Measurements from ENCODE around the gene PPM1D. TPM values are rescaled to one million over a fixed set of nuclear protein-coding genes. Genes with fewer than 3 reads are reported as not detected.

PPM1D gene
- total RNA-seq, 5 donors from 2014 or later (not counting 1 experiment from before 2014, with no cell fraction given) = 17.0 to 22.5 (median 19.6) TPM

GRCh38 chr17:60577147-60577915 lies 22.7 kb upstream of the PPM1D start:
- Histone ChIP-seq H3K4me1 (ENCODE audit: control insufficient read depth in 1 of 2, extremely low read depth in 1 of 2, insufficient read depth in 2 of 2, low read length in 2 of 2) (no peaks in the 10 kb centered on the region), H3K9me3 (no peaks in the 10 kb centered on the region), H3K27me3 (replicated peaks in 1 of 2; ENCODE audit: control insufficient read depth in 2 of 2, extremely low read depth in 1 of 2, insufficient read depth in 2 of 2, low read length in 1 of 2) (peaks cover 0 to 2% of the 10 kb centered on the region in 2 experiments), H3K36me3 (ENCODE audit: control insufficient read depth in 2 of 2, extremely low read depth in 1 of 2, insufficient read depth in 1 of 2, low read length in 1 of 2) (no peaks in the 10 kb centered on the region), H3K27ac (ENCODE audit: low read length) (no peak overlapping the region), H3K4me3 (ENCODE audit: control insufficient read depth in 1 of 2, extremely low read depth in 1 of 2, low read length in 1 of 2) (peak overlapping the region; percentile 5 to 25)
- CTCF ChIA-PET = interaction anchor here (0.5 to 1.3 kb wide), 5 partner anchors 11 to 170 kb away, joined by 3 to 6 read pairs (median 3); no protein-coding TSS in a partner anchor
- peak overlapping the region in 1 of 2 donors; percentile 20 for H3K27ac Mint-ChIP-seq
- H3K4me1 Mint-ChIP-seq = peaks cover 8 to 9% (median 8%) of the 10 kb centered on the region in 3 donors
- H3K9me3 Mint-ChIP-seq = no peaks in the 10 kb centered on the region
- DNase-seq (peak in 4 of 35 experiments; percentile 3 to 30 (median 5)), ATAC-seq (replicated peaks in 1 of 4) (peak; percentile 44 to 62 (median 58))
- peaks cover 0 to 2% of the 10 kb centered on the region in 2 donors for H3K27me3 Mint-ChIP-seq
- H3K36me3 Mint-ChIP-seq = no peaks in the 10 kb centered on the region
- 50% methylated on average over 2 of the region's 7 CpGs for WGBS (ENCODE audit: insufficient coverage)
- peak overlapping the region; percentile 66 to 75 (median 72) for H3K4me3 Mint-ChIP-seq
- POLR2A ChIA-PET = interaction anchor here in 1 of 2 donors (0.9 kb wide), 1 partner anchor 20 kb away, joined by 4 read pairs; no protein-coding TSS in a partner anchor

DNA sequence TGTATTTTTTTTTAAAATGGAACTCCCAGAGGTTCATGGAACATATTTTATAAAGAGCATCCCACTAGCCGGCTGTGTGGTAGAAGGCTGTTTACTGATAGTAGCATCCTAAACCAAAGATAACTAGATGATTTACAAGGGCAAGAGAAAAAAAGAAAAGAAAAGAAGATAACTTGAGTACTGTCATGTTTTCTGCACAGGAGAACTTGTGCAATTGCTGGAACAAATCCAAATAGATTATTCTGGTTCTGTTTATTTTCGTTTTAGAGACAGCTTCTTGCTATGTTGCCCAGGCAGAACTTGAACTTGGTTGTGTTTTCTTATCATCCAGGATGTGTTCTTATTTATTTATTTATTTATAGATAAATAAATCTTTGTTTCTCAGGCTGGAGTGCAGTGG lies 20.9 kb upstream of the PPM1D start:
- no CpG with 5 or more reads among the region's 2 CpGs for WGBS (ENCODE audit: insufficient coverage)
- H3K4me3 Mint-ChIP-seq = no peak overlapping the region

GRCh38 chr17:60579551-60579950 lies 20.4 kb upstream of the PPM1D start:
- peaks cover 8 to 9% (median 8%) of the 10 kb centered on the region in 3 donors for H3K4me1 Mint-ChIP-seq
- no peak overlapping the region for H3K27ac Mint-ChIP-seq
- H3K27me3 ChIP-seq (replicated peaks in 1 of 2; ENCODE audit: control insufficient read depth in 2 of 2, extremely low read depth in 1 of 2, insufficient read depth in 2 of 2, low read length in 1 of 2) = peaks cover 0 to 2% of the 10 kb centered on the region in 2 experiments
- DNase-seq (no peak), ATAC-seq (replicated peaks in 1 of 4) (no peak)
- no peak overlapping the region for H3K4me3 ChIP-seq (ENCODE audit: control insufficient read depth in 1 of 2, extremely low read depth in 1 of 2, low read length in 1 of 2)
- H3K4me1 ChIP-seq (ENCODE audit: control insufficient read depth in 1 of 2, extremely low read depth in 1 of 2, insufficient read depth in 2 of 2, low read length in 2 of 2) = no peaks in the 10 kb centered on the region
- H3K9me3 Mint-ChIP-seq = no peaks in the 10 kb centered on the region
- ChIA-PET POLR2A (no interaction called here), CTCF (no interaction called here)
- H3K36me3 ChIP-seq (ENCODE audit: control insufficient read depth in 2 of 2, extremely low read depth in 1 of 2, insufficient read depth in 1 of 2, low read length in 1 of 2) = no peaks in the 10 kb centered on the region
- no peak overlapping the region for H3K27ac ChIP-seq (ENCODE audit: low read length)
- no peaks in the 10 kb centered on the region for H3K9me3 ChIP-seq
- 96% methylated on average over 3 of the region's 4 CpGs for WGBS (ENCODE audit: insufficient coverage)
- no peaks in the 10 kb centered on the region for H3K36me3 Mint-ChIP-seq
- no peak overlapping the region for H3K4me3 Mint-ChIP-seq
- peaks cover 0 to 2% of the 10 kb centered on the region in 2 donors for H3K27me3 Mint-ChIP-seq

More for the DNA sequence above, 20.9 kb upstream of the PPM1D start:
- Mint-ChIP-seq H3K4me1 (peaks cover 8 to 9% (median 8%) of the 10 kb centered on the region in 3 donors), H3K9me3 (no peaks in the 10 kb centered on the region), H3K36me3 (no peaks in the 10 kb centered on the region), H3K27ac (no peak overlapping the region), H3K27me3 (peaks cover 0 to 2% of the 10 kb centered on the region in 2 donors)
- no peaks in the 10 kb centered on the region for H3K36me3 ChIP-seq (ENCODE audit: control insufficient read depth in 2 of 2, extremely low read depth in 1 of 2, insufficient read depth in 1 of 2, low read length in 1 of 2)
- no peak for DNase-seq
- H3K27me3 ChIP-seq (replicated peaks in 1 of 2; ENCODE audit: control insufficient read depth in 2 of 2, extremely low read depth in 1 of 2, insufficient read depth in 2 of 2, low read length in 1 of 2) = peaks cover 0 to 2% of the 10 kb centered on the region in 2 experiments
- no peak overlapping the region for H3K27ac ChIP-seq (ENCODE audit: low read length)
- no peaks in the 10 kb centered on the region for H3K9me3 ChIP-seq
- no peaks in the 10 kb centered on the region for H3K4me1 ChIP-seq (ENCODE audit: control insufficient read depth in 1 of 2, extremely low read depth in 1 of 2, insufficient read depth in 2 of 2, low read length in 2 of 2)
- POLR2A ChIA-PET = no interaction called here
- CTCF ChIA-PET = interaction anchor here (0.6 to 1.0 kb wide), 2 partner anchors 10 to 58 kb away, joined by 3 read pairs; no protein-coding TSS in a partner anchor
- H3K4me3 ChIP-seq (ENCODE audit: control insufficient read depth in 1 of 2, extremely low read depth in 1 of 2, low read length in 1 of 2) = no peak overlapping the region
- no peak for ATAC-seq (replicated peaks in 1 of 4)

DNA sequence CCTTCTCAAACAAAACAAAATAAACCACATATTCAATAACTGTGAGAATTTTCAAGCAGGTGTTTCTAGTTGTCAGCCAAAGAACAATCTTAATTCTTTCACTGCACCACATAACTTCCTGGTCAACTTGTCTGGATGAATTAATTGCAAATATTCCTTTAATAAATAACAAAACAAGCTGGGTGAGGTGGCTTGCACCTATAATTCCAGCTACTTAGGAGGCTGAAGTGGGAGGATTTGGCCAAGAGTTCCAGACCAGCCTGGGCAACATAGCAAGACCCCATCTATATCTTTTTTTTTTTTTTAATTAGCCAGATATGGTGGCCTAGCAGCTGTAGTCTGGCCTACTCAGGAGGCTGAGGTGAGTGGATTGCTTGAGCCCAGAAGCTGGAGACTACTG lies 17.0 kb upstream of the PPM1D start:
- Histone ChIP-seq H3K4me3 (ENCODE audit: control insufficient read depth in 1 of 2, extremely low read depth in 1 of 2, low read length in 1 of 2) (no peak overlapping the region), H3K27me3 (replicated peaks in 1 of 2; ENCODE audit: control insufficient read depth in 2 of 2, extremely low read depth in 1 of 2, insufficient read depth in 2 of 2, low read length in 1 of 2) (peaks cover 0 to 6% of the 10 kb centered on the region in 2 experiments), H3K9me3 (no peaks in the 10 kb centered on the region), H3K4me1 (ENCODE audit: control insufficient read depth in 1 of 2, extremely low read depth in 1 of 2, insufficient read depth in 2 of 2, low read length in 2 of 2) (no peaks in the 10 kb centered on the region), H3K36me3 (ENCODE audit: control insufficient read depth in 2 of 2, extremely low read depth in 1 of 2, insufficient read depth in 1 of 2, low read length in 1 of 2) (no peaks in the 10 kb centered on the region), H3K27ac (ENCODE audit: low read length) (no peak overlapping the region)
- Mint-ChIP-seq H3K4me3 (no peak overlapping the region), H3K36me3 (no peaks in the 10 kb centered on the region), H3K27me3 (peaks cover 0 to 5% of the 10 kb centered on the region in 2 donors), H3K9me3 (no peaks in the 10 kb centered on the region), H3K27ac (no peak overlapping the region), H3K4me1 (no peaks in the 10 kb centered on the region)
- ChIA-PET POLR2A (no interaction called here), CTCF (interaction anchor here in 1 of 2 donors (0.6 to 1.1 kb wide), 2 partner anchors 9 to 17 kb away, joined by 3 read pairs; partner anchors contain the start of gene PPM1D)
- ATAC-seq (replicated peaks in 1 of 4) (no peak), DNase-seq (no peak)

- Histone ChIP-seq H3K27me3 (replicated peaks in 1 of 2; ENCODE audit: control insufficient read depth in 2 of 2, extremely low read depth in 1 of 2, insufficient read depth in 2 of 2, low read length in 1 of 2) (peaks cover 0 to 12% of the 10 kb centered on the region in 2 experiments), H3K4me1 (ENCODE audit: control insufficient read depth in 1 of 2, extremely low read depth in 1 of 2, insufficient read depth in 2 of 2, low read length in 2 of 2) (no peaks in the 10 kb centered on the region), H3K9me3 (no peaks in the 10 kb centered on the region), H3K4me3 (ENCODE audit: control insufficient read depth in 1 of 2, extremely low read depth in 1 of 2, low read length in 1 of 2) (no peak overlapping the region), H3K36me3 (ENCODE audit: control insufficient read depth in 2 of 2, extremely low read depth in 1 of 2, insufficient read depth in 1 of 2, low read length in 1 of 2) (no peaks in the 10 kb centered on the region), H3K27ac (ENCODE audit: low read length) (no peak overlapping the region)
- ChIA-PET POLR2A (no interaction called here), CTCF (no interaction called here)
- Mint-ChIP-seq H3K36me3 (no peaks in the 10 kb centered on the region), H3K4me3 (no peak overlapping the region), H3K27ac (no peak overlapping the region), H3K9me3 (no peaks in the 10 kb centered on the region), H3K4me1 (no peaks in the 10 kb centered on the region), H3K27me3 (peaks cover 0 to 5% of the 10 kb centered on the region in 2 donors)
- DNase-seq (no peak), ATAC-seq (replicated peaks in 1 of 4) (no peak)
- no CpG with 5 or more reads among the region's 2 CpGs for WGBS (ENCODE audit: insufficient coverage)
These were observed 14.1 kb upstream of the PPM1D start for GRCh38 chr17:60585887-60586286.

DNA sequence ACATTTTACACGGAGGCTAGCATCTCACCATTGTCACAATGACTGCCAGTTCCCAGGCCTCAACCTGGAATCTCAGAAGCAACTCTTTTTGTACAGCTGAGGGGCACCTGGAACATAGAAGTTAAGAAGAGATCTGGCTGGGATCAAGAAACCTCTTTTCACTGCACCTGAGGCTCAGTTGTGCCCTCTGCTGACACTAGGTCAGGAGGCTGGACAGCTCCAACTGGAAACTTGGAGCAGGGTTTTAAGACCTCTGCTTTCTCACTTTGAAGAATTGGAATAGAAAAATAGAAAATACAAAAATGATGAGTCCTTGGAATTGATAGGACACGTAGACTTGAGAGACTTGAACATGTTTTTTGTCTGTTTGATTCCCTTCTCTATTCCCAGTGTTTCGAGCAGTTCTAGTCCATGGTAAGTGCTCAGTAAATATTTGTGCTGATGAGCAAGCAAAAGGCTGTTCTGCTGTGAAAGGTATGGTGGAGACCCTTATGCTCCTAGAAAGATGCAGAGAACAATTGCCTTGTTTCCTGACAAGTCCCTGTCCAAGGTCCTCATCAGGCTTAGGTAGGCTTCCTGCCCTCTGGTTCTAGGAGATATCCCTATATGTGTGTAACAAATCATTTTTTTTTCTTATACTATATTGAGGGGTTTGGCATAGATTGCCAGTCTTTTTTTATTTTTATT lies 13.6 kb upstream of the PPM1D start:
- Mint-ChIP-seq H3K27ac (no peak overlapping the region), H3K9me3 (no peaks in the 10 kb centered on the region), H3K36me3 (no peaks in the 10 kb centered on the region), H3K27me3 (peaks cover 0 to 5% of the 10 kb centered on the region in 2 donors), H3K4me3 (no peak overlapping the region), H3K4me1 (no peaks in the 10 kb centered on the region)
- H3K36me3 ChIP-seq (ENCODE audit: control insufficient read depth in 2 of 2, extremely low read depth in 1 of 2, insufficient read depth in 1 of 2, low read length in 1 of 2) = no peaks in the 10 kb centered on the region
- no peaks in the 10 kb centered on the region for H3K9me3 ChIP-seq
- POLR2A ChIA-PET = no interaction called here
- peaks cover 0 to 12% of the 10 kb centered on the region in 2 experiments for H3K27me3 ChIP-seq (replicated peaks in 1 of 2; ENCODE audit: control insufficient read depth in 2 of 2, extremely low read depth in 1 of 2, insufficient read depth in 2 of 2, low read length in 1 of 2)
- no peaks in the 10 kb centered on the region for H3K4me1 ChIP-seq (ENCODE audit: control insufficient read depth in 1 of 2, extremely low read depth in 1 of 2, insufficient read depth in 2 of 2, low read length in 2 of 2)
- ATAC-seq (replicated peaks in 1 of 4) = no peak
- H3K4me3 ChIP-seq (ENCODE audit: control insufficient read depth in 1 of 2, extremely low read depth in 1 of 2, low read length in 1 of 2) = no peak overlapping the region
- WGBS (ENCODE audit: insufficient coverage) = no CpG with 5 or more reads among the region's 3 CpGs
- DNase-seq = peak in 1 of 35 experiments; percentile 10
- CTCF ChIA-PET = no interaction called here
- no peak overlapping the region for H3K27ac ChIP-seq (ENCODE audit: low read length)
